Measurements from ENCODE around the gene ACO1. TPM values are rescaled to one million over a fixed set of nuclear protein-coding genes. Genes with fewer than 3 reads are reported as not detected.

ACO1 gene
- total RNA-seq, 1 donor from 2014 or later = 32.5 TPM

DNA sequence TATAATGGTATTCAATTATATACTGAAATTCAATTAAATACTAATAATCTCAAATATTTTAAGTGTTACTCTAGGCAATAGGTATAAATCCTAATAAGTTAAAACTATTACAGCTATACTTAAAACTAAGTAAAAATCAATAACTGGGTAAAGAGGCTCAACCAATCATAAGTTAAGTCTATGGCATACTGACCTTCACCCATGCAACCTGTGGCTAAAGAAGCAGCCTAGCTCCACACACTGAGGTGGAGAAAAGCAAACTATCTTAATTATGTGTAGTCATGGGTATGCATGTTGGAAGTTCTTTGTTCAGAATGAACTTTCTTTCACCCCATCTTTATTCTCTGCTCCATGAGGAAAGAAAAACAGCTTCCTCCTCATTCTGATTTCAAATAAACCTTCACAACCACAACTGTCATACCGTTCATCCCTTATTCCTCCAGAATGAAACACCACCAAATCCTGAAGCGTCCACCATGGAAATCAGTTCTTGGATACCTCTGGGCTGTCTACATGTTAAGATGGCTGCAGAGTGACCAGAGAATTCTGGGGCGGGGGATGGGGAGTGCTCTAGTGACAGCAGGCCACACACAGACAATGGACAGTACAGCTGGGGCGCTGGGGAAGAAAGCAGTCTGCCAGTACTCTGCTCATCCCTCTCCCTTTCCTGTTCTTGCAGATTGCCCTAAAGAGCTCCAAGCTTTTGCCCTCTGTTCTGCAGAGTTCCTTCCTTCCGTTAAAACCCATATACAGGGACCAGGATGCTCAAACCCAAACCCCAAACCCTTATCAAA lies 79.3 kb downstream of the ACO1 start:
- TF ChIP-seq, protein P1, sequence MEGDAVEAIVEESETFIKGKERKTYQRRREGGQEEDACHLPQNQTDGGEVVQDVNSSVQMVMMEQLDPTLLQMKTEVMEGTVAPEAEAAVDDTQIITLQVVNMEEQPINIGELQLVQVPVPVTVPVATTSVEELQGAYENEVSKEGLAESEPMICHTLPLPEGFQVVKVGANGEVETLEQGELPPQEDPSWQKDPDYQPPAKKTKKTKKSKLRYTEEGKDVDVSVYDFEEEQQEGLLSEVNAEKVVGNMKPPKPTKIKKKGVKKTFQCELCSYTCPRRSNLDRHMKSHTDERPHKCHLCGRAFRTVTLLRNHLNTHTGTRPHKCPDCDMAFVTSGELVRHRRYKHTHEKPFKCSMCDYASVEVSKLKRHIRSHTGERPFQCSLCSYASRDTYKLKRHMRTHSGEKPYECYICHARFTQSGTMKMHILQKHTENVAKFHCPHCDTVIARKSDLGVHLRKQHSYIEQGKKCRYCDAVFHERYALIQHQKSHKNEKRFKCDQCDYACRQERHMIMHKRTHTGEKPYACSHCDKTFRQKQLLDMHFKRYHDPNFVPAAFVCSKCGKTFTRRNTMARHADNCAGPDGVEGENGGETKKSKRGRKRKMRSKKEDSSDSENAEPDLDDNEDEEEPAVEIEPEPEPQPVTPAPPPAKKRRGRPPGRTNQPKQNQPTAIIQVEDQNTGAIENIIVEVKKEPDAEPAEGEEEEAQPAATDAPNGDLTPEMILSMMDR (conservative IDR thresholded peaks at IDR 0.05) = no peak
- Mint-ChIP-seq H3K27me3 (no peaks in the 10 kb centered on the region), H3K4me1 (ENCODE audit: unreplicated experiment) (no peaks in the 10 kb centered on the region), H3K36me3 (peaks cover 11% of the 10 kb centered on the region), H3K9me3 (no peaks in the 10 kb centered on the region), H3K27ac (no peak overlapping the region), H3K4me3 (no peak overlapping the region)
- DNase-seq (ENCODE audit: extremely low spot score, unreplicated experiment) = no peak

DNA sequence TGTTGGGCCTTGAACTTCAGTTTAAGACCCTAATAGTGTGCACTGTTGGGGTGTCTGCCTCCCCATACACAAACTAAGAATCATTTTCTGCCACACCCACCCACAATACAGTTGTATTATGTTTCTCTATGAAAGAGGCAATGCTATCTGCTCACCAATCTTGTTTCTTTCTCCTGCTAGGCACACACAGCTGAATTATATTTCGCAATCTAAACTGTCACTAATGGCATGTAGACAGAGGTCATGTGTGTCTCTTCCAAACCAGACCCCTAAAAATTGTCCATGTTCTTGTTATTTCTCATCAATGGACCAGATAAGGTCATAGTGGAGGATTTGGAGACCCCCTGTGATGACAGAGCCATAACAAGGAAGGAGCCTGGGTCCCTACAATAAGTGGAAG lies 84.3 kb downstream of the ACO1 start:
- Mint-ChIP-seq H3K36me3 (peaks cover 6% of the 10 kb centered on the region), H3K27me3 (no peaks in the 10 kb centered on the region), H3K4me1 (ENCODE audit: unreplicated experiment) (no peaks in the 10 kb centered on the region), H3K4me3 (no peak overlapping the region), H3K27ac (no peak overlapping the region), H3K9me3 (no peaks in the 10 kb centered on the region)
- no peak for DNase-seq (ENCODE audit: extremely low spot score, unreplicated experiment)
- TF ChIP-seq, protein P1 (conservative IDR thresholded peaks at IDR 0.05) = no peak

DNA sequence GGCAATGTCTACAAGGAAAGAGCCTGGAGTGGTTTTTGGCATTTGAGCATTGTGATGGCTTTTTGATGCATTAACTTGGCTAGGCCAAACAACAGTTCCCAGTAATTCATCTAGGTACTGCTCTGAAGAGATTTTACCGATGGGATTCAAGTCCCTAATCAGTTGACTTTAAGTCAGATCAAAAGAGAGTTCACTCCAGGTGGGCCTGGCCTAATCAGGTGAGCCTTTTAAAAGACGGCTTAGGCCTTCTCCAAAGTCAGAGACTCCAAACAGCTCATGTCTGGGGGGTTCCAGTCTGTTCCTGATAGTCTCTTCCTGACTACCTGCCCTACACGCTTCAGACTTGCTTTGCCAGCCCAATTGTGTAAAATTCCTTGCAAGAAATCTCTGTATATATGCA lies 87.9 kb downstream of the ACO1 start:
- no peaks in the 10 kb centered on the region for H3K9me3 Mint-ChIP-seq
- no peak overlapping the region for H3K4me3 Mint-ChIP-seq
- TF ChIP-seq, protein P1 (conservative IDR thresholded peaks at IDR 0.05) = no peak
- peaks cover 4% of the 10 kb centered on the region for H3K36me3 Mint-ChIP-seq
- H3K27ac Mint-ChIP-seq = no peak overlapping the region
- DNase-seq (ENCODE audit: extremely low spot score, unreplicated experiment) = no peak
- H3K4me1 Mint-ChIP-seq (ENCODE audit: unreplicated experiment) = no peaks in the 10 kb centered on the region
- no peaks in the 10 kb centered on the region for H3K27me3 Mint-ChIP-seq

DNA sequence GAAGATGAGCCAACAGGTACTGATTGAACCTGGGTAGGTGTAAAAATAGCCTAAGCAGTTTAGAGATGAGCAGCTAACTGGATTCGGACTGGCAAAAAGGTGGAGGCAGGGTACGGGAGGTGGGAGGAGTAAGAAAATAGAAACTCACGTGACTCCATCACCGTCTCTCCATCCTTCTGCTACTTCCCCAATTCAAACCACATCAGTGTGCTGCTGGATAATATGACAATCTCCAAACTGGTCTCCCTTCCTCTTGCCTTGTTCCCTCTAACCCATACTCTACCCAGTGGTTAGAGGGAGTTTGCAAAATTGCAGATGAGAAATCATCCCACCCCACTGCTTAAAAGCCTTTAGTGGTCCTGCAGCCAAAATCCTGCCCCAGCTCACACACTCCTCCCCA lies 98.9 kb downstream of the ACO1 start:
- H3K27me3 Mint-ChIP-seq = no peaks in the 10 kb centered on the region
- peaks cover 17% of the 10 kb centered on the region for H3K36me3 Mint-ChIP-seq
- H3K4me3 Mint-ChIP-seq = no peak overlapping the region

DNA sequence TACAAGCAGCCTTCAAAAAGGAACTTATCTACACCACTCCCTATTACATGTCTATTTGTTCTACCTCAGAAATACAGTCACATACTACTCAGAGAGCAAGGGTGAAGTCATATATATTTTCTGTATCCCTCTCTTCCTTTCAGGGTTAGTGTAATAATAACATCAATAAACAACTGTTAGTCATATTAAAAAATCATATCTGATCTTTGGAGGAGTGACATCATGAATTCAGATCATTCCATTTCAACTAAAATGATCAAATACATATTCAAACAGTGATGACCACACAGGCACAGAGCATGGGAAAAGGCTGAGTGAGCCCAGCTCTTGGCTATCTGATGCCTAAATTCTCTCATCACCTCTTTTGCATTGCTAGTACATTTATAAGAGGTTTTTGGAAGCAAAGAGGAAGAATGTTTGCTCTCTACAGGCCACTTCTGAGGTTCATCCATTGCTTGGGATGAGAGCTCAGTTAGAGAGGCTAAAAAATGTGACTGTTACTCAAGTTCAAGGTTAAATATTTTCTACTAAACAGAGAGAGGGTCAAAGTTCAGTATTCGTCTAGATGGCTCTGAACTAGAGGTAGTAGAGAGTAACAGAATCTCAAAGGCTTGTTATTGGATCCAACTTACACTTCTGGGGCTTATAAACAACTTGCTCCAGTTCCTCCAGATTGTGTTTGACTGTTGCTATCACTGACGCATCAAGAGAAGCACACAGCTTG lies 102.6 kb downstream of the ACO1 start:
- Mint-ChIP-seq H3K36me3 (peaks cover 16% of the 10 kb centered on the region), H3K4me3 (no peak overlapping the region), H3K4me1 (ENCODE audit: unreplicated experiment) (no peaks in the 10 kb centered on the region), H3K27ac (no peak overlapping the region), H3K9me3 (no peaks in the 10 kb centered on the region), H3K27me3 (no peaks in the 10 kb centered on the region)
- no peak for DNase-seq (ENCODE audit: extremely low spot score, unreplicated experiment)
- TF ChIP-seq, protein P1 (conservative IDR thresholded peaks at IDR 0.05) = no peak

More for the DNA sequence above, 98.9 kb downstream of the ACO1 start:
- H3K27ac Mint-ChIP-seq = no peak overlapping the region
- DNase-seq (ENCODE audit: extremely low spot score, unreplicated experiment) = no peak
- no peaks in the 10 kb centered on the region for H3K4me1 Mint-ChIP-seq (ENCODE audit: unreplicated experiment)
- H3K9me3 Mint-ChIP-seq = no peaks in the 10 kb centered on the region
- TF ChIP-seq, protein P1 (conservative IDR thresholded peaks at IDR 0.05) = no peak
